ENCODE data around the gene TRIM54.

Gene TRIM54

GRCh38 chr2:27281855-27282559 lies at the start of gene TRIM54:
TRIM54 (plus strand) TSS chr2:27282429; CDS start chr2:27282732, 303 bp downstream.
- no peak within 1 kb of the TSS for H3K4me3 ChIP-seq (replicated peaks; ENCODE audit: low read depth, low read length)
- H3K27me3 ChIP-seq (replicated peaks; ENCODE audit: control insufficient read depth, insufficient read depth, low read length) = peaks cover 3% of the 10 kb centered on the region
- TF ChIP-seq, protein P1, sequence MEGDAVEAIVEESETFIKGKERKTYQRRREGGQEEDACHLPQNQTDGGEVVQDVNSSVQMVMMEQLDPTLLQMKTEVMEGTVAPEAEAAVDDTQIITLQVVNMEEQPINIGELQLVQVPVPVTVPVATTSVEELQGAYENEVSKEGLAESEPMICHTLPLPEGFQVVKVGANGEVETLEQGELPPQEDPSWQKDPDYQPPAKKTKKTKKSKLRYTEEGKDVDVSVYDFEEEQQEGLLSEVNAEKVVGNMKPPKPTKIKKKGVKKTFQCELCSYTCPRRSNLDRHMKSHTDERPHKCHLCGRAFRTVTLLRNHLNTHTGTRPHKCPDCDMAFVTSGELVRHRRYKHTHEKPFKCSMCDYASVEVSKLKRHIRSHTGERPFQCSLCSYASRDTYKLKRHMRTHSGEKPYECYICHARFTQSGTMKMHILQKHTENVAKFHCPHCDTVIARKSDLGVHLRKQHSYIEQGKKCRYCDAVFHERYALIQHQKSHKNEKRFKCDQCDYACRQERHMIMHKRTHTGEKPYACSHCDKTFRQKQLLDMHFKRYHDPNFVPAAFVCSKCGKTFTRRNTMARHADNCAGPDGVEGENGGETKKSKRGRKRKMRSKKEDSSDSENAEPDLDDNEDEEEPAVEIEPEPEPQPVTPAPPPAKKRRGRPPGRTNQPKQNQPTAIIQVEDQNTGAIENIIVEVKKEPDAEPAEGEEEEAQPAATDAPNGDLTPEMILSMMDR (IDR thresholded peaks at IDR 0.05; ENCODE audit: insufficient read depth, low read length, poor library complexity, severe bottlenecking) = no peak
- H3K36me3 ChIP-seq (ENCODE audit: control insufficient read depth, insufficient read depth, low read length) = no peaks in the 10 kb centered on the region
- no peak for DNase-seq (ENCODE audit: extremely low read depth, insufficient read length)

DNA sequence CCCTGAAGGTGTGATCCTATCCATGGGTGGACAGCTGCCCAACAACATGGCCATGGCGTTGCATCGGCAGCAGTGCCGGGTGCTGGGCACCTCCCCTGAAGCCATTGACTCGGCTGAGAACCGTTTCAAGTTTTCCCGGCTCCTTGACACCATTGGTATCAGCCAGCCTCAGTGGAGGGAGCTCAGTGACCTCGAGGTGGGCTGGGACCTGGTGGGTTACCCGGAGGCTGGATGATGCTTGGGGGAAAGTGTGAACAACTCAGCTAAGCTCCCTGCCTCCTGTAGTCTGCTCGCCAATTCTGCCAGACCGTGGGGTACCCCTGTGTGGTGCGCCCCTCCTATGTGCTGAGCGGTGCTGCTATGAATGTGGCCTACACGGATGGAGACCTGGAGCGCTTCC lies 48.9 kb upstream of the TRIM54 start:
- no peak for DNase-seq (ENCODE audit: extremely low read depth, insufficient read length)
- Histone ChIP-seq H3K27me3 (replicated peaks; ENCODE audit: control insufficient read depth, insufficient read depth, low read length) (no peaks in the 10 kb centered on the region), H3K4me3 (replicated peaks; ENCODE audit: low read depth, low read length) (no peak overlapping the region), H3K36me3 (ENCODE audit: control insufficient read depth, insufficient read depth, low read length) (peaks cover 60% of the 10 kb centered on the region)
- TF ChIP-seq, protein P1 (IDR thresholded peaks at IDR 0.05; ENCODE audit: insufficient read depth, low read length, poor library complexity, severe bottlenecking) = no peak

DNA sequence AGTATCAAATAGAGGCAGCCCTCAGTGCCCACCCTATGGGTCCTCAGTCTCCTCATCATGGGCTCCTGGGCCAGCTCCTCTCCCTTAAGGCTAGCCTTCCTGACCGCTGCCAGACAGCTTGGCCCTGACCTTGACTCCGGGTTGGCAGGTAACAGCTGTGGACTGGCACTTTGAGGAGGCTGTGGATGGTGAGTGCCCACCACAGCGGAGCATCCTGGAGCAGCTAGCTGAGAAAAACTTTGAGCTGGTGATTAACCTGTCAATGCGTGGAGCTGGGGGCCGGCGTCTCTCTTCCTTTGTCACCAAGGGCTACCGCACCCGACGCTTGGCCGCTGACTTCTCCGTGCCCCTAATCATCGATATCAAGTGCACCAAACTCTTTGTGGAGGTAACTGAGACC lies 46.1 kb upstream of the TRIM54 start:
- DNase-seq (ENCODE audit: extremely low read depth, insufficient read length) = no peak
- TF ChIP-seq, protein P1 (IDR thresholded peaks at IDR 0.05; ENCODE audit: insufficient read depth, low read length, poor library complexity, severe bottlenecking) = no peak
- H3K36me3 ChIP-seq (ENCODE audit: control insufficient read depth, insufficient read depth, low read length) = peaks cover 76% of the 10 kb centered on the region

GRCh38 chr2:27236626-27237025 lies 45.6 kb upstream of the TRIM54 start:
- DNase-seq (ENCODE audit: extremely low read depth, insufficient read length) = no peak
- Histone ChIP-seq H3K27me3 (replicated peaks; ENCODE audit: control insufficient read depth, insufficient read depth, low read length) (no peaks in the 10 kb centered on the region), H3K4me3 (replicated peaks; ENCODE audit: low read depth, low read length) (no peak overlapping the region), H3K36me3 (ENCODE audit: control insufficient read depth, insufficient read depth, low read length) (peaks cover 81% of the 10 kb centered on the region)
- TF ChIP-seq, protein P1 (IDR thresholded peaks at IDR 0.05; ENCODE audit: insufficient read depth, low read length, poor library complexity, severe bottlenecking) = no peak

More for the DNA sequence above, 46.1 kb upstream of the TRIM54 start:
- Histone ChIP-seq H3K4me3 (replicated peaks; ENCODE audit: low read depth, low read length) (no peak overlapping the region), H3K27me3 (replicated peaks; ENCODE audit: control insufficient read depth, insufficient read depth, low read length) (no peaks in the 10 kb centered on the region)

DNA sequence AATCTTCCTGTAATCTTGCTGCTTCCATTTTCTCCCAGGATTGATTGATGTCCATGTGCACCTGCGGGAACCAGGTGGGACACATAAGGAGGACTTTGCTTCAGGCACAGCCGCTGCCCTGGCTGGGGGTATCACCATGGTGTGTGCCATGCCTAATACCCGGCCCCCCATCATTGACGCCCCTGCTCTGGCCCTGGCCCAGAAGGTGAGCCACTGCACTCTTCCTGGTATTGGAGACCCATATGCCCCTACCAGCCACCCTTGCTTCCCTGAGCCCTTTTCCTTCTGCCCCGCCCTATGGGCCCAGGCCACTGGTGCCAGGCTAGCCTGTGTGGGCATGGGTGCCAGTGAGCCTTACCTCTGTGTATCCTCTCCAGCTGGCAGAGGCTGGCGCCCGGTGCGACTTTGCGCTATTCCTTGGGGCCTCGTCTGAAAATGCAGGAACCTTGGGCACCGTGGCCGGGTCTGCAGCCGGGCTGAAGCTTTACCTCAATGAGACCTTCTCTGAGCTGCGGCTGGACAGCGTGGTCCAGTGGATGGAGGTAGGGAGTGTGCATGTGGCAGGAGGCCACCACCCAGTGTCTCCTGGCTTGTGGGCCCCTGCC lies 44.8 kb upstream of the TRIM54 start:
- TF ChIP-seq, protein P1 (IDR thresholded peaks at IDR 0.05; ENCODE audit: insufficient read depth, low read length, poor library complexity, severe bottlenecking) = no peak
- no peaks in the 10 kb centered on the region for H3K27me3 ChIP-seq (replicated peaks; ENCODE audit: control insufficient read depth, insufficient read depth, low read length)
- peaks cover 81% of the 10 kb centered on the region for H3K36me3 ChIP-seq (ENCODE audit: control insufficient read depth, insufficient read depth, low read length)
- DNase-seq (ENCODE audit: extremely low read depth, insufficient read length) = no peak
- no peak overlapping the region for H3K4me3 ChIP-seq (replicated peaks; ENCODE audit: low read depth, low read length)

All from GM06990 (cell line).